GM18907 (cell line): ENCODE results near the gene VPS8.
"Not testable (repeated sequence)": the region's sequence is repeated elsewhere in the genome, so short reads cannot be mapped to it uniquely, and the experiment has no call there.

Source experiments
- ATAC-seq: cut with Tn5 transposase; IDR thresholded peaks from one replicate; pipeline ENCODE4 v1.9.1; 2021; ENCODE audit warnings: mild to moderate bottlenecking, moderate library complexity; ENCODE audit not compliant: unreplicated experiment

The VPS8 gene

GRCh38 chr3:184977796-184978195, 165.8 kb downstream of the VPS8 start:
- no peak for ATAC-seq

DNA sequence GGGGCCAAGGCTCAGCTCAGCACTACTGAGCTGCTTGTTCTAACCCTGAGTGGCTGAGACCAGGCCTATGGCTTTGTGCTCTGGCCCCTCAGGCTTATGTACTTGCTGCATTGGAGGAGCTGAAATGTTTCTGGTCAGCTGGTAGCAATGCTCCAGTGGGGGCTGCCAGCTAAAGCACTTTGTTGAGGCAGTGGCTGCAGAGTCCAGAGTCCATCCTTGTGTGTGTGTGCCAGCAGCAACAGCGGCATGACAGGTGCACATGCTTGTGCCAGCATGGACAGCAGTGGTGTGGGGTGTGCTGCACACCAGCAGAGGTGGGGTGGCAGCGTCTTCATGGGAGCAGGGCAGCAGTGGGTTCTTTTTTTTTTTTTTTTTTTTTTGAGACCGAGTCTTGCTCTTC, 169.1 kb downstream of the VPS8 start:
- ATAC-seq = no peak

GRCh38 chr3:184982076-184982475, 170.1 kb downstream of the VPS8 start:
- no peak for ATAC-seq

- ATAC-seq = no peak
Observed at GRCh38 chr3:184985586-184985985, 173.6 kb downstream of the VPS8 start.

DNA sequence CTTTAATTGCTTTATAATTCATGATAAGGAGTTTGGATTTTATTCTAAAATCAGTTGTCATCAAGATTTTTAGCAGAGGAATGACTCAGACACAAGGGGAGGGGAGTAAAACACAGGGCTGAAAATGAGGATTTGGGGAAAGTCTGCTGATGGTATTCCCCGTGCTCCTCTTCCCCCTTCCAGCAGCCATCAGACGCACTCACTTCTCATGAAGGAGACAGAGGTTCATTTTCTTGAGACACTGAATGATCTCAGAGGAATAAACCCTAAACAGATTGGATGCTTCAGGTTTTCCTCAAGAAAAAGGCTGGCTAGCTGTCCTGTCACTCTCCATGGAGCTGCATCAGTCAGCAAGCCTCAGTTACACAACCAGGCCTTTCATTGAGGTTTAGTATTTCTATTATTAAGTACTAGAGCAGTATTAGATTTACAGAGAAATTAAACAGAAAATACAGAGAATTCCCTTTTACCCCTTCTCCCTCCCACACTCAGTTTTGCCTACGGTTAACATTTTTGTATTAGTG, 174.5 kb downstream of the VPS8 start:
- no peak for ATAC-seq

- ATAC-seq = no peak
Observed at GRCh38 chr3:184993394-184993793, 181.4 kb downstream of the VPS8 start.

DNA sequence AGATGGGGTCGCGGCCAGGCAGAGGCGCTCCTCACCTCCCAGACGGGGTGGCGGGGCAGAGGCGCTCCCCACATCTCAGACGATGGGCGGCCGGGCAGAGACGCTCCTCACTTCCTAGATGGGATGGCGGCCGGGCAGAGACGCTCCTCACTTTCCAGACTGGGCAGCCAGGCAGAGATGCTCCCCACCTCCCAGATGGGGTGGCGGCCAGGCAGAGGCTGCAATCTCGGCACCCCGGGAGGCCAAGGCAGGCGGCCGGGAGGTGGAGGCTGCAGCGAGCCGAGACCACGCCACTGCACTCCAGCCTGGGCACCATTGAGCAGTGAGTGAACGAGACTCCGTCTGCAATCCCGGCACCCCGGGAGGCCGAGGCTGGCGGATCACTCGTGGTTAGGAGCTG, 191.9 kb downstream of the VPS8 start:
- ATAC-seq = not testable (repeated sequence)

DNA sequence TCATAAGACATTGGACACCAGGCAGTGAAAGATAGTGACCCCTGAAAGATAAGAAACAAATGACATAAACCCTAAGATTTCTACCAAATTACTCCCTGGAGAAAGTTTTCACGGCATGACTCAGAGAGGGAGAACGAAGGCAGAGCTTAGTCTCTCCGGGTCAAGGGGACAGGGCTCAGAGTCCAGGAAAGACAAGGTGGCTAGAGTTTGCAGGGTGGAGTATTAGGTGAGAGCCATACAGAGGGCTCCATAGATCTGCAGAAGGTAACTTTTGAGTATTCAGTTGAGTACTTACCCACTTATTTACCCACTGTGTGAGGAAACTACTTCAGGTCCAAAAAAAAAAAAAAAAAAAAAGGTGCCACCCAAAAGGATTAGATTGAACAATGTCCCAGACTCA, 197.7 kb downstream of the VPS8 start:
- ATAC-seq = no peak

DNA sequence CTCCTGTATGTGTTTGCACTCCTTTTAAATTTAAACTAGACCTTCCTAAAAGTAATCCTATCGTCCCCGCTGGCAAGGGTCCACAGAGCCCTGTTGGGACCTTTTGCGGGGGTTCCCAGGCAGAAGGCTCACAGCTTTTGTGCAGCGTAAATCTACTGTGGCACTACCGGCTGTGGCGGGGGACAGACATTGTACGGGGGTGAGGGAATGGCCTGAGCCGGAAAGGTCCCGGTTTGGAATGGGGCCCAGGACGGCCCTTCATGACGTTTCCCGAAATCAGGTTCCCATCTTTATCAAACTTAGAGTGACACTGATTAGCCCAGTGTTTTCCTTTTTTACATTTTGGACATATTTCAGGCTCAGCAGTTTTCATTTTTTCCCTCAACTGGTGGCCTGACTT, 205.6 kb downstream of the VPS8 start:
- not testable (repeated sequence) for ATAC-seq

DNA sequence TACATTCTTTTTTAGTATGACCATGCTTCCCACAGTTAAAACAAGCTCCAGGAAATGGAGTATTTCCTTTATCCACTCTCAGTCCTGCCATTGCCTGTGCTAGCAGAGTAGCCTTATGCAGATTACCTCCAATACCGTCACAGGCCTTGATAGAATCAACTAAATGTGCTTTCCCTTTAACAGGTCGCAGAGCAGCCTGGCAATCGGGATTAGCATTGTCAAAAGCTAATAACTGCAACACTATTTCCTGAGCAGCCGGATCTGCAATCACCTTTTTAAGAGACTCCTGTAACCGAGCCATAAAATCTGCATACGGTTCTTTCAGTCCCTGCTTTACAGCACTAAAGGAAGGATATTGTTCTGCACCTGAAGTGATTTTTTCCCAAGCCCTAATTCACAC, 206.0 kb downstream of the VPS8 start:
- ATAC-seq = not testable (repeated sequence)

GRCh38 chr3:185021256-185021655, 209.3 kb downstream of the VPS8 start:
- no peak for ATAC-seq

DNA sequence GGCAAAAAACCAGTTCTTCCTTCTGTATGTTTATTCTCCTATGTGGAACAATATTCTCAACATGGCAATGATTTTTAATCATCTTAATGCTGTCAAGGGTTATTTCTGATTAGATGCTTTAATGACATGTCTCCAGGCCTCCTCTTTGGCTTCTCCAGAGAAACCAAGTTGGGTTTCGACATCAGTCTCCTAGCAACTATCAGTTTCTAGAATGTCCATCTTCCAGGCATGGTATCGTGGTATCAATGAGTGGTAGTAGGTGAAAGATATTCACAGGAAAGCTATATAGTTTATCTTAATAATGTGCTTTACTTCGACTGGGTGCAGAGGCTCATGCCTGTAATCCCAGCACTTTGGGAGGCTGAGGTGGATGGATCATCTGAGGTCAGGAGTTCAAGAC, 212.4 kb downstream of the VPS8 start:
- ATAC-seq = no peak

DNA sequence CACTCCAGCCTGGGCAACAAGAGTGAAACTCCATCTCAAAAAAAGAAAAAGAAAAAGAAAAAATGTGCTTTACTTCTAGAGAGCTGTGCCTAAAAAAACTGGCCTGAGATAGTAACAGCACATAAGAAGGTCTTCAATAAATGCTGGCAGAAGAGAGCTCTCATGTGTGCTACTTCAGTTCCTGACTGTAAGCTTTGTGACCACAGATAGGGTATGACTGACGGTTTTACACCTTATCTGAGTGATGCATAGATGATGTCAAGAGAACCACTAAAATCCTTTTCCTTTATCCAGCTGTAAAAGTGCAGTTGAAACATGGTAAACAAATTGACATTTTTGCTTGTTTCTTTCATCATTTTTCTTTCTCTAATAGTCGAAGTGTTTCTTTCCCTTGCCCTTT, 213.0 kb downstream of the VPS8 start:
- no peak for ATAC-seq

- ATAC-seq = no peak
Observed at GRCh38 chr3:185028121-185028520, 216.2 kb downstream of the VPS8 start.

- no peak for ATAC-seq
Observed at GRCh38 chr3:185029086-185029485, 217.1 kb downstream of the VPS8 start.

GRCh38 chr3:185030399-185030798, 218.4 kb downstream of the VPS8 start:
- ATAC-seq = no peak

GRCh38 chr3:185030951-185031350, 219.0 kb downstream of the VPS8 start:
- no peak for ATAC-seq

DNA sequence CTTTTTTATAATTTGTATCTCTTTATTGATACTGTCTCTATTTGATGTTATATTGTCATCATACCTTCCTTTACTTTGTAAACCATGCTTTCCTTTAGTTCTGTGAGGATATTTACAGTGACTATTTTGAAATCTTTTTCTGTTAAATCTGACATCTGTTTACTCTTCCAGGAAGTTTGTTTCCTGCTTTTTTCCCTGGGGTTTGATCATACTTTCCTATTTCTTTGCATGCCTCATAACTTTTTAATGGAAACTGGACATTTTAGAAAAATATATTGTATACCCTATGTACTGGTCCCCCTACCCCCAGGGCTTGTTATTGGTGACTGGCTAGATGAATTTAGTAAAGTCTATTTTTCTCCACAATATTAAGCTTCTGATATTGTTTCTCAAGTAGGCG, 225.8 kb downstream of the VPS8 start:
- no peak for ATAC-seq

- no peak for ATAC-seq
Observed at GRCh38 chr3:185040425-185040824, 228.5 kb downstream of the VPS8 start.

- no peak for ATAC-seq
Observed at GRCh38 chr3:185041540-185041939, 229.6 kb downstream of the VPS8 start.

- ATAC-seq = no peak
Observed at GRCh38 chr3:185042312-185043050, 230.5 kb downstream of the VPS8 start.

GRCh38 chr3:185046164-185046515, 234.2 kb downstream of the VPS8 start:
- ATAC-seq = no peak

DNA sequence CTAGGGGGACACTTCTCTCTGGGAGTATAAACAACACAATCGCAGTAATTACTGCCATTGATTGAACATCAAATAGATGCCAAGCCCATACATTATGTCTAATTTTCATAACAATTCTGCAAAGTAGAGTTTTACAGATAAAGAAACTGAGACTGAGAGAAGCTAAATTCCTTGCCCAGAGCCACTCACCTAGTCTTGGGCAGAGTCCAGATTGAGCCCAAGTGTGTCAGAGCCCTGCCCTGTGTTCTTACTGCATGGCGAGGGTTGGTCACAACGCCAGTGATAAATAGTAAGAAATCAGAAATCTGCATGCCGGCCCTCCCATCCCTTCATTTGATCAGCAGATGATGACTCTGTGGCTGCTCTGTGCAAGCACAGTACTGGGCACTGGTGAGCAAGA, 234.6 kb downstream of the VPS8 start:
- no peak for ATAC-seq
